SKM-1 treated with dmso at 0.1 percent for 144 hours (cell line): ENCODE data around the gene PLXNA2.

ENCODE experiments used
- DNase-seq: peaks from one replicate; lab custom pipeline; 2025; ENCODE audit not compliant: unreplicated experiment; lab: John Stamatoyannopoulos, UW

Gene PLXNA2

GRCh38 chr1:208052926-208053407, 191.2 kb downstream of the PLXNA2 start:
- no peak for DNase-seq

- DNase-seq = no peak
Observed at GRCh38 chr1:208052135-208052534, 192.0 kb downstream of the PLXNA2 start.

DNA sequence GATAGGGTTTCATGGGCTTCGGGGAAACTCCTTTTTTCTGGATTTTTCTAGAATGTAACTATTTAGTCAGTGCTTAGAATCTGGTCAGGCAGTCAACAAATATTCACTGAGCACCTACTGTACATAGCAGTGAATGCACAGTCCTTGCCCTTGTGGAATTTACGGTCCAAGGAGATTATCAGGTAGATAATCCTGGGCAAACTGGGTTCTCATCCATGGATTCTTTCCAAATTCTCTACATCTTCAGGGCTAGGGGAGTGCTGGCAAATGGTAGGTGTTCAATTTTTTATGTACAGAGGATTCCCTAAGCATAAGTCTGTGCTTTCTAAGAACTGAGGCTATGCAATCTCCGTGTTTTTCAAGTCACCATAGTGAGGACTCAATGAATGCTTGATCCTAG, 192.5 kb downstream of the PLXNA2 start:
- no peak for DNase-seq

DNA sequence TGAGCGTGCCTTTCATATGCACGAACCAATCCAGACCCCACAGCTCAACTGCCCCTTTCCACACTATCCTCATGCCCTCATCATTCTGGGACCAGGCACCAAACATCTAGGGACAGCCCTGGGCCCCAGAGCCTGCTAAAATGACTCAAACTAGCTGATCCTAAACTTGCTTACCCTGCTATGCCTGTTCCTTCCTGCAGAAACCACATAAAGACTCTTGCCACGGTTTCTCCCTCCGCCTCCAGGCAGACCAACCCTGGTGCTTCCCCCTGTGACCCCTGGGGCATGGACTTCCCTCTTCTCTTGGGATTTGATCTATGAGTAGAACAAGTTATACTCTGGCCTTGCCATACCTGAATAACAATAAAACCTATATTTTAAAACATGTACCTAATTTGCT, 195.3 kb downstream of the PLXNA2 start:
- DNase-seq = peak; percentile 81

GRCh38 chr1:208047975-208048374, 196.2 kb downstream of the PLXNA2 start:
- no peak for DNase-seq

DNA sequence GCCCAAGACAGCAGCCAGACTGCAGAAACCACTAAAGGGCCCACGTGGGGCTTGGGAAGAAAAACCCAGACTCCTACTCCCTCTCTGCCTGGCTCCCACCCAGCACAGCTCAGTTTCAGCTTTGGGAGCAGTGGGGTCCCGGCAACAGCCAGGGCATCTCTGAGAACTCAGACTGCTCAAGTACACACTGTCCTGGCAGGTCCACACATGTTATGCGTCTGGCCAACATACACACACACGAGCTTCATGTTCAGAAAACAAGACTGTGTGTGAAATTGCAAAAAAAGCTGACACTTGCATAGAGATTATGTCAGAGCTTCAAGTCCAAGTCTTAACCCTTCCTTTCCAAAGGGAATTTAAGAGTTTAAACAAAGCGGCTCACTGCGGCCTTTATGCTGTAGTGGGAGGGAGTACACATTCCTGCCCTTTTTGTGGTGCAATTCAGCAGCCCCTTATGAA, 196.7 kb downstream of the PLXNA2 start:
- DNase-seq = no peak

GRCh38 chr1:208045463-208046260, 198.5 kb downstream of the PLXNA2 start:
- DNase-seq = no peak

DNA sequence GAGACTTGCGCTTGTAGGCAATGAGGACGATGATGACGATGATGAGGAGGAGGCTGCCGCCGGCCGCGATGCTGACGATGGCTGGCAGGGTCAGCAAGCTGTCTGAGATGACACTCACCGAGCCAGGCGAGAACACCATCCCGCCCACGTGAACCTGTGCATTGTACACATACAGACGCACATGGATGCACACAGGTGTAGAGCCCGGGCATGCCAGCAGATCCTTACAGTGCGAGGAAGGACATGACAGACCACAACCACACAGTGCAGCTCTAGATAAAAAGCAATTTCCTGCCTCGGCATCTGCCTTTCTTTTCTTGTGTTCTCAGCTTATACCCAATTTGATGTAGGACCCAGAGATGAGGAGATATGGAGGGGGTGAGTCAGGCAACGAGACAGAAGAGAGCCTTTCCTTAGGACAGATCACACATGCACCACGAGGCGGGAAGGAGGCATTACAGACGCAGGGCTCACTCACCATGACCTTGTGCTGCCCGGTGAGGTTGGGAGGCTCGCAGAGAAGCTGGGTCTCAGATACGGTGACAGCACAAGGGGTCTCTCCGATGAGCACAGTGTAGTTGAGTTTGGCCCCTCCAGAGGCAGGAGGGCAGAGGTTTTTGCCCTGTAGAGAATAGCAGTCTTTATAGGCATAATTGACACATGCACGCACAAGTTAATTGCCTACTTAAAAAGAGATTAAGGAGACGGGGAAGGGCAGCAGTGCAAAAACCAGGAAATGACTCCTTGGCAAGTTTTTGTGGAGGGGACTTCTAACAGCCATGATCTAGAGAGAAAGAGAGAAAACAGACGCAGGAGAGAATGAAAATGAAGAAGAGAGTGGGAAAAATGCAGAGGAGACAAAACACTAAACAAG, 199.4 kb downstream of the PLXNA2 start:
- DNase-seq = no peak

GRCh38 chr1:208043691-208044181, 200.4 kb downstream of the PLXNA2 start:
- DNase-seq = no peak

GRCh38 chr1:208042868-208043267, 201.3 kb downstream of the PLXNA2 start:
- DNase-seq = no peak

- no peak for DNase-seq
Observed at GRCh38 chr1:208042041-208042615, 202.1 kb downstream of the PLXNA2 start.

GRCh38 chr1:208041505-208041904, 202.7 kb downstream of the PLXNA2 start:
- no peak for DNase-seq

- no peak for DNase-seq
Observed at GRCh38 chr1:208040821-208041297, 203.3 kb downstream of the PLXNA2 start.

- no peak for DNase-seq
Observed at GRCh38 chr1:208039536-208040332, 204.4 kb downstream of the PLXNA2 start.

DNA sequence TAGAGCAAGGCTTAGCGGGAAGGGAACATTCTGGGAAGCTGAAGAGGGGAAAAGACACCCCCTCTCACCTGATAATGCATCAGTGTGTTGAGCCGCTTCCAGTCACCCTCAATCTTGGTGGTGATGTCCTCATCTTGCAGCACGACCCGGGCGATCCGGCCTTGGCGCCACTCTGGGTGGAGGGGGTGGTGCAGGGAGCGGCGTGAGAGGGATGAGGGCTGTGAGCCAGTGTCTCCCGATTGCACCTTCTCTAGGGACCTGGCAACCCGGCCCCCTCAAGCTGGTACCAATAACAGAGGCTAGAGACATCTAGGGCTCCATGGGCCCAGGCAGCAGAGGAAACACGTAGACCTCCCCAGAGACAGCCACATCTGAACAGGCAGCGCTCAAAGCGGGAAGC, 205.9 kb downstream of the PLXNA2 start:
- DNase-seq = no peak

- no peak for DNase-seq
Observed at GRCh38 chr1:208036918-208037766, 207.0 kb downstream of the PLXNA2 start.

GRCh38 chr1:208036106-208036808, 207.9 kb downstream of the PLXNA2 start:
- peak; percentile 44 for DNase-seq

GRCh38 chr1:208034135-208034534, 210.0 kb downstream of the PLXNA2 start:
- no peak for DNase-seq

DNA sequence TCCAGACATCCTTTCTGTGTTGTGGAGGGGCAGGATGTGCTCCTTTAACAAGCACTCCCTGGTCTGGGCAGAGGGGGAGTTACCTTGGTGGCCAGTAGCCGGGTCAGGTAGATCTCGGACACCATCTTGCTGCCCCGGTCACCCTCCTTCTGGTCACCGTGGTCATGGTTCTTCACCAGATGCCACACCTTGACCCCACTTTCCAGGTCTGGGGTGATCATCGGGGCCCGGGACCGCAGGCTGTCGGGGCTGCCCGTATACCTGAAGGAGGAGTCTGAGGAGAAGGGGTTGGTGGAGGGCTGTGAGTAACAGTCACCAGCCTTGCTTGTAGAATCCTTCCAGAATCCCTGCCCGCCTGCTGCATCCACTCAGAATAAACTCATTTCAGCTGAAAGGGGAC, 210.9 kb downstream of the PLXNA2 start:
- DNase-seq = no peak
